ENCODE results near the gene SMARCC1. TPM values are rescaled to one million over a fixed set of nuclear protein-coding genes. Genes with fewer than 3 reads are reported as not detected.

The SMARCC1 gene
- total RNA-seq, 1 experiment from 2014 or later = 130 TPM

GRCh38 chr3:47553407-47553806 is 228.3 kb downstream of the SMARCC1 start:
- Histone ChIP-seq H3K27ac (no peak overlapping the region), H3K4me3 (no peak overlapping the region), H3K9me3 (ENCODE audit: insufficient read depth, low read depth) (no peaks in the 10 kb centered on the region), H3K27me3 (ENCODE audit: insufficient read depth, low read depth) (no peaks in the 10 kb centered on the region), H3F3A (ENCODE audit: insufficient read depth, low read depth) (no peaks in the 10 kb centered on the region), H2AFZ (no peak overlapping the region), H3K36me3 (ENCODE audit: low read depth) (no peaks in the 10 kb centered on the region), H3K9me2 (ENCODE audit: insufficient read depth) (no peaks in the 10 kb centered on the region), H3K79me2 (ENCODE audit: low read depth) (no peaks in the 10 kb centered on the region), H4K20me1 (ENCODE audit: insufficient read depth) (no peaks in the 10 kb centered on the region), H3K4me2 (no peak overlapping the region), H3K4me1 (replicated peaks; ENCODE audit: insufficient read depth) (no peaks in the 10 kb centered on the region)
- no peak for DNase-seq
- intact Hi-C loops (cut with micrococcal nuclease; ENCODE audit: unreplicated experiment) = no loop called here
- ChIA-PET CTCF (no interaction called here), POLR2A (ENCODE audit: unreplicated experiment) (interaction anchor here (0.6 kb wide), 1 partner anchor 13 kb away, joined by 11 read pairs; no protein-coding TSS in a partner anchor)
- no TSS peak for BruUV-seq (replicated peaks)
- TF ChIP-seq, protein P1, sequence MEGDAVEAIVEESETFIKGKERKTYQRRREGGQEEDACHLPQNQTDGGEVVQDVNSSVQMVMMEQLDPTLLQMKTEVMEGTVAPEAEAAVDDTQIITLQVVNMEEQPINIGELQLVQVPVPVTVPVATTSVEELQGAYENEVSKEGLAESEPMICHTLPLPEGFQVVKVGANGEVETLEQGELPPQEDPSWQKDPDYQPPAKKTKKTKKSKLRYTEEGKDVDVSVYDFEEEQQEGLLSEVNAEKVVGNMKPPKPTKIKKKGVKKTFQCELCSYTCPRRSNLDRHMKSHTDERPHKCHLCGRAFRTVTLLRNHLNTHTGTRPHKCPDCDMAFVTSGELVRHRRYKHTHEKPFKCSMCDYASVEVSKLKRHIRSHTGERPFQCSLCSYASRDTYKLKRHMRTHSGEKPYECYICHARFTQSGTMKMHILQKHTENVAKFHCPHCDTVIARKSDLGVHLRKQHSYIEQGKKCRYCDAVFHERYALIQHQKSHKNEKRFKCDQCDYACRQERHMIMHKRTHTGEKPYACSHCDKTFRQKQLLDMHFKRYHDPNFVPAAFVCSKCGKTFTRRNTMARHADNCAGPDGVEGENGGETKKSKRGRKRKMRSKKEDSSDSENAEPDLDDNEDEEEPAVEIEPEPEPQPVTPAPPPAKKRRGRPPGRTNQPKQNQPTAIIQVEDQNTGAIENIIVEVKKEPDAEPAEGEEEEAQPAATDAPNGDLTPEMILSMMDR (conservative IDR thresholded peaks at IDR 0.05) = no peak
- TF ChIP-seq EZH2 (IDR thresholded peaks at IDR 0.05; ENCODE audit: low read depth) = no peak

GRCh38 chr3:47542471-47543173 is 239.1 kb downstream of the SMARCC1 start:
- H3K4me1 ChIP-seq (replicated peaks; ENCODE audit: insufficient read depth) = no peaks in the 10 kb centered on the region; the same call in 1 of the 2 replicates
- no peak overlapping the region for H3K4me3 ChIP-seq
- H3K36me3 ChIP-seq (ENCODE audit: low read depth) = no peaks in the 10 kb centered on the region
- TF ChIP-seq, protein P1 (conservative IDR thresholded peaks at IDR 0.05) = no peak
- TF ChIP-seq EZH2 (IDR thresholded peaks at IDR 0.05; ENCODE audit: low read depth) = no peak
- no peak overlapping the region for H3K27ac ChIP-seq
- no peaks in the 10 kb centered on the region for H3K27me3 ChIP-seq (ENCODE audit: insufficient read depth, low read depth)
- intact Hi-C loops (cut with micrococcal nuclease; ENCODE audit: unreplicated experiment) = no loop called here
- H3K9me3 ChIP-seq (ENCODE audit: insufficient read depth, low read depth) = no peaks in the 10 kb centered on the region
- H3K9me2 ChIP-seq (ENCODE audit: insufficient read depth) = no peaks in the 10 kb centered on the region
- ChIA-PET POLR2A (ENCODE audit: unreplicated experiment) (no interaction called here), CTCF (no interaction called here)
- no peaks in the 10 kb centered on the region for H3F3A ChIP-seq (ENCODE audit: insufficient read depth, low read depth)
- DNase-seq = no peak
- H2AFZ ChIP-seq = no peak overlapping the region
- H3K4me2 ChIP-seq = no peak overlapping the region
- no peaks in the 10 kb centered on the region for H4K20me1 ChIP-seq (ENCODE audit: insufficient read depth)
- H3K79me2 ChIP-seq (ENCODE audit: low read depth) = no peaks in the 10 kb centered on the region
- BruUV-seq (replicated peaks) = no TSS peak

DNA sequence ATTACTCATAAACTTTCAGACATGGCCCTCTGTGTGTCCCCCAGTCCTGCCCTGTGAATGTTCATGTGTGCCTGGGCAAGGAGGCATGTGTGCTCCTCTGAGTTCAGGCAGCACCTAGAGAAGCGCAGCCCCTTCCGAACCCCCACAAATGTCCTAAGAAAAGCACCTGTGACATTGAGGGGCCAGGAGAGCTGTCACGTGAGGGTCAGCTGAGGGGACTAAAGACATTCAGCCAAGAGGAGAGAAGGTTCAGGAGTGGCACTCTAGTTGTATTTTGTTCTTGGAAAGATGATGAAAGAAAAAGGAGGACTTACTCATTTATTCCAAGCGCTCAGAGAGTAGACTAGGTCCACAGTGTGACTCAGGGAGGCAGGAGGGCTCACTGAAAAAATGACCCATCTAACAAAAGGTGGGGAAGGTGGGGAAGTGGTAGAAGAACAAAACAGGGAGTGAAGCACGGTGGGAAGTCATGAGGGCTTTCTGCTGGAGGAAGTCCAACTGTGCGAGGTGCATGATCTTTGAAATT is 240.0 kb downstream of the SMARCC1 start:
- H3K27ac ChIP-seq = no peak overlapping the region
- H3K9me3 ChIP-seq (ENCODE audit: insufficient read depth, low read depth) = no peaks in the 10 kb centered on the region
- DNase-seq = no peak
- no peak overlapping the region for H2AFZ ChIP-seq
- no peaks in the 10 kb centered on the region for H3K9me2 ChIP-seq (ENCODE audit: insufficient read depth)
- no TSS peak for BruUV-seq (replicated peaks)
- no peaks in the 10 kb centered on the region for H3K27me3 ChIP-seq (ENCODE audit: insufficient read depth, low read depth)
- no peaks in the 10 kb centered on the region for H3K36me3 ChIP-seq (ENCODE audit: low read depth)
- no peaks in the 10 kb centered on the region; the same call in 1 of the 2 replicates for H3K4me1 ChIP-seq (replicated peaks; ENCODE audit: insufficient read depth)
- H3K79me2 ChIP-seq (ENCODE audit: low read depth) = no peaks in the 10 kb centered on the region
- TF ChIP-seq EZH2 (IDR thresholded peaks at IDR 0.05; ENCODE audit: low read depth) = no peak
- intact Hi-C loops (cut with micrococcal nuclease; ENCODE audit: unreplicated experiment) = no loop called here
- H3F3A ChIP-seq (ENCODE audit: insufficient read depth, low read depth) = no peaks in the 10 kb centered on the region
- H3K4me3 ChIP-seq = no peak overlapping the region
- no peaks in the 10 kb centered on the region for H4K20me1 ChIP-seq (ENCODE audit: insufficient read depth)
- no peak overlapping the region for H3K4me2 ChIP-seq
- ChIA-PET POLR2A (ENCODE audit: unreplicated experiment) (no interaction called here), CTCF (no interaction called here)

Measured in PC-9 (cell line).